Ectodermal cell (in vitro differentiated cells): ENCODE results near the gene LDLRAD3.
"Not testable (repeated sequence)": the region's sequence is repeated elsewhere in the genome, so short reads cannot be mapped to it uniquely, and the experiment has no call there.

Experiments used
- H3K27ac ChIP-seq: 2 replicates; pipeline ENCODE4 v1.7.0; 2013; ENCODE audit warnings: mild to moderate bottlenecking, low read depth, low read length; ENCODE audit not compliant: insufficient read depth, poor library complexity, severe bottlenecking
- H3K27me3 ChIP-seq: 2 replicates; pipeline ENCODE4 v1.7.0; 2013; ENCODE audit warnings: mild to moderate bottlenecking, low read length; ENCODE audit not compliant: insufficient read depth, control insufficient read depth, poor library complexity, severe bottlenecking
- H3K36me3 ChIP-seq: one replicate; pipeline ENCODE4 v1.7.0; 2013; ENCODE audit warnings: low read length; ENCODE audit not compliant: control insufficient read depth, insufficient read depth
- H3K4me1 ChIP-seq: one replicate; pipeline ENCODE4 v1.7.0; 2013; ENCODE audit warnings: low read length; ENCODE audit not compliant: control insufficient read depth, insufficient read depth
- H3K4me3 ChIP-seq: 2 replicates; pipeline ENCODE4 v1.7.0; 2013; ENCODE audit warnings: low read depth, low read length, control low read depth; ENCODE audit not compliant: insufficient read depth
- H3K9me3 ChIP-seq: 2 replicates; pipeline ENCODE4 v1.7.0; 2013; ENCODE audit warnings: mild to moderate bottlenecking, low read length, moderate library complexity; ENCODE audit not compliant: control insufficient read depth
- WGBS, 2 experiments: methylation state at CpG; one replicate each; pipeline ENCODE4 v1.1.7; 2013; ENCODE audit warnings: missing lambda C conversion rate in 2 of 2; 5-methylcytosine and 5-hydroxymethylcytosine counted together

LDLRAD3 gene

GRCh38 chr11:36012979-36013378 lies 69.1 kb downstream of the LDLRAD3 start:
- WGBS, 2 experiments: 100% methylated on average over 1 of the region's 2 CpGs
- no peaks in the 10 kb centered on the region for H3K9me3 ChIP-seq
- no peaks in the 10 kb centered on the region for H3K36me3 ChIP-seq
- H3K27ac ChIP-seq: no peak overlapping the region
- no peaks in the 10 kb centered on the region for H3K27me3 ChIP-seq
- H3K4me1 ChIP-seq: peaks cover 8% of the 10 kb centered on the region
- H3K4me3 ChIP-seq: no peak overlapping the region

GRCh38 chr11:36013446-36013845 lies 69.6 kb downstream of the LDLRAD3 start:
- WGBS, 2 experiments: 94 to 100% methylated on average over 1 of the region's 1 CpG
- H3K36me3 ChIP-seq, H3K4me3 ChIP-seq, H3K9me3 ChIP-seq, H3K27me3 ChIP-seq, H3K4me1 ChIP-seq, H3K27ac ChIP-seq: not testable (repeated sequence)

GRCh38 chr11:36013950-36014897 lies 70.4 kb downstream of the LDLRAD3 start:
- WGBS, 2 experiments: 92 to 96% methylated on average over 8 of the region's 8 CpGs
- Histone ChIP-seq H3K4me3 (no peak overlapping the region), H3K27ac (no peak overlapping the region), H3K27me3 (no peaks in the 10 kb centered on the region), H3K36me3 (no peaks in the 10 kb centered on the region), H3K9me3 (no peaks in the 10 kb centered on the region), H3K4me1 (peaks cover 8% of the 10 kb centered on the region)

GRCh38 chr11:36014898-36015665 lies 71.2 kb downstream of the LDLRAD3 start:
- no peaks in the 10 kb centered on the region for H3K27me3 ChIP-seq
- WGBS, 2 experiments: 94 to 98% methylated on average over 13 to 14 of the region's 14 CpGs
- peaks cover 5% of the 10 kb centered on the region for H3K4me1 ChIP-seq

GRCh38 chr11:36015799-36016198 lies 71.9 kb downstream of the LDLRAD3 start:
- WGBS, 2 experiments: 90 to 91% methylated on average over 8 of the region's 8 CpGs
- Histone ChIP-seq H3K4me1 (peaks cover 5% of the 10 kb centered on the region), H3K36me3 (no peaks in the 10 kb centered on the region), H3K27me3 (no peaks in the 10 kb centered on the region), H3K9me3 (no peaks in the 10 kb centered on the region), H3K4me3 (no peak overlapping the region), H3K27ac (no peak overlapping the region)

More at GRCh38 chr11:36014898-36015665, 71.2 kb downstream of the LDLRAD3 start:
- Histone ChIP-seq H3K27ac (no peak overlapping the region), H3K9me3 (no peaks in the 10 kb centered on the region), H3K36me3 (no peaks in the 10 kb centered on the region), H3K4me3 (no peak overlapping the region)

- H3K9me3 ChIP-seq: no peaks in the 10 kb centered on the region
- H3K27ac ChIP-seq: no peak overlapping the region
- H3K4me1 ChIP-seq: peaks cover 5% of the 10 kb centered on the region
- WGBS, 2 experiments: 100% methylated on average over 3 of the region's 3 CpGs
- H3K27me3 ChIP-seq: no peaks in the 10 kb centered on the region
- no peaks in the 10 kb centered on the region for H3K36me3 ChIP-seq
- no peak overlapping the region for H3K4me3 ChIP-seq
Measured at GRCh38 chr11:36016263-36016662, 72.4 kb downstream of the LDLRAD3 start.

GRCh38 chr11:36016709-36017108 lies 72.8 kb downstream of the LDLRAD3 start:
- H3K4me3 ChIP-seq: no peak overlapping the region
- H3K27ac ChIP-seq: no peak overlapping the region
- no peaks in the 10 kb centered on the region for H3K27me3 ChIP-seq
- no peaks in the 10 kb centered on the region for H3K36me3 ChIP-seq
- H3K4me1 ChIP-seq: peaks cover 5% of the 10 kb centered on the region
- 90 to 94% methylated on average over 1 to 2 of the region's 4 CpGs for WGBS, 2 experiments
- H3K9me3 ChIP-seq: no peaks in the 10 kb centered on the region

GRCh38 chr11:36019005-36019596 lies 75.2 kb downstream of the LDLRAD3 start:
- peaks cover 20% of the 10 kb centered on the region for H3K4me1 ChIP-seq
- no peak overlapping the region for H3K4me3 ChIP-seq
- H3K36me3 ChIP-seq: no peaks in the 10 kb centered on the region
- H3K27ac ChIP-seq: no peak overlapping the region
- no peaks in the 10 kb centered on the region for H3K9me3 ChIP-seq
- H3K27me3 ChIP-seq: no peaks in the 10 kb centered on the region
- WGBS, 2 experiments: 83 to 89% methylated on average over 8 of the region's 8 CpGs

- Histone ChIP-seq H3K27ac (no peak overlapping the region), H3K36me3 (no peaks in the 10 kb centered on the region), H3K4me3 (no peak overlapping the region), H3K9me3 (no peaks in the 10 kb centered on the region), H3K4me1 (peaks cover 26% of the 10 kb centered on the region), H3K27me3 (no peaks in the 10 kb centered on the region)
- 94 to 96% methylated on average over 4 of the region's 4 CpGs for WGBS, 2 experiments
Measured at GRCh38 chr11:36019722-36020121, 75.9 kb downstream of the LDLRAD3 start.

GRCh38 chr11:36022882-36023281 lies 79.0 kb downstream of the LDLRAD3 start:
- Histone ChIP-seq H3K9me3 (no peaks in the 10 kb centered on the region), H3K4me3 (no peak overlapping the region), H3K36me3 (no peaks in the 10 kb centered on the region), H3K27ac (no peak overlapping the region), H3K4me1 (peaks cover 22% of the 10 kb centered on the region), H3K27me3 (no peaks in the 10 kb centered on the region)
- WGBS, 2 experiments: 81 to 84% methylated on average over 7 of the region's 7 CpGs
